Lung (tissue), 12 donors: Measurements from ENCODE around the gene TDRKH. TPM values are rescaled to one million over a fixed set of nuclear protein-coding genes. Genes with fewer than 3 reads are reported as not detected.

Experiments
- ATAC-seq: fragments of 200-7000 bp; cut with Tn5 transposase; one replicate; pipeline ENCODE4 v1.9.1; 2020; ENCODE audit warnings: moderate number of reproducible peaks; ENCODE audit not compliant: insufficient read depth, low FRiP score
- DNase-seq, 3 donors: peaks; one replicate each; pipeline ENCODE4 v3.0.0-alpha.2; 2013 to 2017
- H3K27ac ChIP-seq, 2 donors: one replicate each; pipeline ENCODE4 v1.5.1; 2013; ENCODE audit warnings: mild to moderate bottlenecking in 2 of 2, moderate library complexity in 2 of 2, control low read depth in 1 of 2, inconsistent platforms in 1 of 2, low read depth in 1 of 2, low read length in 1 of 2
- H3K27me3 ChIP-seq, 3 donors: one replicate each; pipeline ENCODE4 v1.5.1; 2013; ENCODE audit warnings: low read length in 2 of 3; ENCODE audit not compliant: control insufficient read depth in 3 of 3, insufficient read depth in 3 of 3
- H3K36me3 ChIP-seq, 4 donors: one replicate each; pipeline ENCODE4 v1.5.1; 2013; ENCODE audit warnings: low read length in 4 of 4, mild to moderate bottlenecking in 1 of 4, moderate library complexity in 1 of 4; ENCODE audit not compliant: control insufficient read depth in 4 of 4, insufficient read depth in 4 of 4
- H3K4me1 ChIP-seq, 5 donors: one replicate each; pipeline ENCODE4 v1.5.1; 2013; ENCODE audit warnings: low read length in 5 of 5, mild to moderate bottlenecking in 2 of 5, moderate library complexity in 1 of 5; ENCODE audit not compliant: control insufficient read depth in 5 of 5, insufficient read depth in 5 of 5
- H3K4me3 ChIP-seq: one replicate; pipeline ENCODE4 v1.5.1; 2013; ENCODE audit warnings: mild to moderate bottlenecking, control low read depth, moderate library complexity
- H3K9ac ChIP-seq, 2 donors: one replicate each; pipeline ENCODE4 v1.5.1; 2013; ENCODE audit warnings: low read length in 2 of 2, control low read depth in 1 of 2; ENCODE audit not compliant: insufficient read depth in 1 of 2
- H3K9me3 ChIP-seq, 4 donors: one replicate each; pipeline ENCODE4 v1.5.1; 2013; ENCODE audit warnings: low read length in 3 of 4, mild to moderate bottlenecking in 1 of 4, moderate library complexity in 1 of 4; ENCODE audit not compliant: control insufficient read depth in 4 of 4, insufficient read depth in 3 of 4
- CTCF ChIP-seq: IDR thresholded peaks from 2 replicates; pipeline ENCODE4 v1.5.1; 2012; ENCODE audit warnings: mild to moderate bottlenecking; ENCODE audit errors: control extremely low read depth, extremely low read depth
- WGBS, 2 donors: extraction: QIAGEN DNeasy Blood & Tissue Kit; methylation state at CpG; one replicate each; pipeline ENCODE4 v1.1.7; 2013; 5-methylcytosine and 5-hydroxymethylcytosine counted together
- polyA plus RNA-seq, 2 donors: library from polyadenylated mRNA; stranded (reverse); fragments of 200-250 nt; gene quantifications; one replicate each; pipeline ENCODE4 v1.2.1, GENCODE V29; 2013
- total RNA-seq, 2 donors: library from RNA; depleted of rRNA in 1 of 2; stranded (reverse); fragments of >200 nt in 1 of 2; gene quantifications; one replicate each; pipeline ENCODE4 v1.2.1, GENCODE V29; 2014 to 2021
- donor health status: control.
- donor health status: control.
- donor health status: Bipolar disorder and iron deficiency.
- donor health status: healthy.
- donor health status: DM: yes; HTN: yes; CAD: no.

The TDRKH gene
- total and polyA plus RNA-seq, 4 donors = 5.6 to 18.1 (median 8.8) TPM

DNA sequence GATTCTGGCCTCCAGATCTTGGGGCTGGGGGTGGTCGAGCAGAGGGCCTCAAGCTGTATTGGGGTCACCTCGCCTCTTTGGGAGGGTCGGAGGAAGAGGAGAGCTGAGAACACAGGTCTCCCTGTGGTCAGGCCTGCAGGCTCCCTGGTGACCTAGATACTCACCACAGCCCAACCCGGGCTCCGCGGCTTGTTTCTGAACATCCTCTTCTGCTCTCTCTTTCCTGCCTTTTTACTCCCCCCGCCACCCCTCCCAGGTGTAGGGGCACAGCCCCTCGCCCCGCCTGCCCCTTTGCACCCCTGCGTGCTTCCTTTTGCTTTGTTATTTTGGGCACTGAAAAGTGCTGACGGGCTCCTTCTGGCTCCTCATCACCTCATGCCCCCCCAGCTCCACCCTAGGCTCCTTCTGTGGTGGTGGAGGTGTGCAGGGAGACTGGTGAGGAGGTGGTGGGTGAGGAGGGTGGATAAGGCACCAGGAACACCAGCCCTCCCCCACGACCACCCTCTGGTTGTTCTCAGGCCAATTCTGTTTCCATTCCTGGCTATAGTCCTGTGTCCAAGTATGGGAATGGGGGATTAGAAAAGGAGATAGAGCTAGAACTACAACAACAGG lies 25.5 kb upstream of the TDRKH start:
- Histone ChIP-seq H3K4me3 (no peak overlapping the region), H3K36me3 (no peaks in the 10 kb centered on the region), H3K9ac (no peak overlapping the region), H3K4me1 (peaks cover 0 to 5% (median 0%) of the 10 kb centered on the region in 5 donors), H3K27me3 (peaks cover 0 to 2% (median 0%) of the 10 kb centered on the region in 3 donors), H3K9me3 (no peaks in the 10 kb centered on the region), H3K27ac (no peak overlapping the region)
- TF ChIP-seq CTCF = no peak
- ATAC-seq (no peak), DNase-seq (no peak)
- WGBS, 2 donors = 38 to 66% methylated on average over 12 of the region's 12 CpGs

- WGBS, 2 donors = 91% methylated on average over 8 of the region's 8 CpGs
- H3K9ac ChIP-seq = no peak overlapping the region
- ATAC-seq = no peak
- no peak overlapping the region for H3K27ac ChIP-seq
- H3K4me1 ChIP-seq = no peaks in the 10 kb centered on the region
- no peaks in the 10 kb centered on the region for H3K9me3 ChIP-seq
- DNase-seq = no peak
- no peaks in the 10 kb centered on the region for H3K36me3 ChIP-seq
- TF ChIP-seq CTCF = no peak
- peaks cover 0 to 2% (median 0%) of the 10 kb centered on the region in 3 donors for H3K27me3 ChIP-seq
- no peak overlapping the region for H3K4me3 ChIP-seq
Observed at GRCh38 chr1:151814971-151815545, 24.8 kb upstream of the TDRKH start.

DNA sequence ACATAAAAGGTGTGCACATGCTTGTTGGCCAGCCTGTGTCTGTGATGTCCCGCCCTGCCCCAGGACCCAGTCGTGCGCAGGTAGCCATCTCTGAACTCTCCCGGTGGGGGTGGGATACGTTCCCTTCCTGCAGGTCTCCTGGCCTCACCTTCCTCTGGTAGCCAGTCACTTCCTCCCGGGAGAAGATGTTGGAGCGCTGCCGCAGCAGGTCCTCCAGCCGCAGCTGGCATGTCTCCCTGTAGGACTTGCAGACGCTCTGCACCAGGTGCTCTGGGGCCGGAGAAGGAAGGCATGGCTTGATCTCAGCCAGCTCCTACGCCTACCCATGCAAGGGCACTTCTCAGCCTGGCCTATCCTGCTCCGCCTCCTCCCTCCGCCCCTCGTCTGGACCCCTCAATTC lies 24.1 kb upstream of the TDRKH start:
- 90 to 93% methylated on average over 15 of the region's 15 CpGs for WGBS, 2 donors

More for the DNA sequence above, 24.1 kb upstream of the TDRKH start:
- no peak for TF ChIP-seq CTCF
- H3K27me3 ChIP-seq = peaks cover 0 to 2% (median 0%) of the 10 kb centered on the region in 3 donors
- ATAC-seq = no peak
- no peak overlapping the region for H3K27ac ChIP-seq
- DNase-seq = no peak
- H3K9ac ChIP-seq = no peak overlapping the region
- no peaks in the 10 kb centered on the region for H3K36me3 ChIP-seq
- no peaks in the 10 kb centered on the region for H3K9me3 ChIP-seq
- H3K4me1 ChIP-seq = no peaks in the 10 kb centered on the region
- no peak overlapping the region for H3K4me3 ChIP-seq
